SU-DHL-6 (cell line): Measurements from ENCODE around the gene PKHD1.

Source experiments
- EZH2phosphoT487 ChIP-seq: fragments of 200-600 bp; sonication (generic), shearing (Covaris generic); conservative IDR thresholded peaks from 2 replicates; pipeline ENCODE4 v1.6.1; 2018; ENCODE audit warnings: mild to moderate bottlenecking, antibody characterized with exemption, low read length, moderate library complexity, mixed read lengths
- TF ChIP-seq, protein P1 (sequence below): fragments of 200-600 bp; sonication (generic); IDR thresholded peaks from one replicate; pipeline ENCODE4 v1.5.1; 2017; ENCODE audit warnings: antibody characterized with exemption, mild to moderate bottlenecking, low read length, moderate library complexity; ENCODE audit not compliant: insufficient read depth, poor library complexity, severe bottlenecking

DNA sequence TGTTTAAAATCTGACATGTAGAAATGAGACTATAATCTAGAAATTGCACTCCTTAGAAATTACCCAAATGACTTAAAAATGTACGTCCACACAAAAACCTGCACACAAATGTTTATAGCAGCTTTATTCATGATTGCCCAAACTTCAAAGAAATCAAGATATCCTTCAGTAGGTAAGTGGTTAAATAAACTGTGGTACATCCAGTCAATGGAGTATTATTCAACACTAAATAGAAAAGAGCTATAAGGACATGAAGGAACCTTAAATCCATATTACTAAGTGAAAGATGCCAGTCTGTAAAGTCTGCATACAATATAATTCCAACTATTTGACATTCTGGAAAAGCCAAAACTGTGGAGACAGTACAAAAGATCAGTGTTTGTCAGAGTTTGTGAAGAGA, 513.4 kb downstream of the PKHD1 start:
- TF ChIP-seq, protein P1, sequence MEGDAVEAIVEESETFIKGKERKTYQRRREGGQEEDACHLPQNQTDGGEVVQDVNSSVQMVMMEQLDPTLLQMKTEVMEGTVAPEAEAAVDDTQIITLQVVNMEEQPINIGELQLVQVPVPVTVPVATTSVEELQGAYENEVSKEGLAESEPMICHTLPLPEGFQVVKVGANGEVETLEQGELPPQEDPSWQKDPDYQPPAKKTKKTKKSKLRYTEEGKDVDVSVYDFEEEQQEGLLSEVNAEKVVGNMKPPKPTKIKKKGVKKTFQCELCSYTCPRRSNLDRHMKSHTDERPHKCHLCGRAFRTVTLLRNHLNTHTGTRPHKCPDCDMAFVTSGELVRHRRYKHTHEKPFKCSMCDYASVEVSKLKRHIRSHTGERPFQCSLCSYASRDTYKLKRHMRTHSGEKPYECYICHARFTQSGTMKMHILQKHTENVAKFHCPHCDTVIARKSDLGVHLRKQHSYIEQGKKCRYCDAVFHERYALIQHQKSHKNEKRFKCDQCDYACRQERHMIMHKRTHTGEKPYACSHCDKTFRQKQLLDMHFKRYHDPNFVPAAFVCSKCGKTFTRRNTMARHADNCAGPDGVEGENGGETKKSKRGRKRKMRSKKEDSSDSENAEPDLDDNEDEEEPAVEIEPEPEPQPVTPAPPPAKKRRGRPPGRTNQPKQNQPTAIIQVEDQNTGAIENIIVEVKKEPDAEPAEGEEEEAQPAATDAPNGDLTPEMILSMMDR = no peak
- TF ChIP-seq EZH2phosphoT487 = no peak
